HFF-Myc (cell line): ENCODE results near the gene TMEM115.
A peak's percentile ranks its signal among the peaks of the same experiment; 100 is the strongest.

Experiments
- DNase-seq: peaks from one replicate; pipeline ENCODE4 v3.0.0-alpha.2; 2011; ENCODE audit warnings: low read depth; ENCODE audit errors: extremely low read depth
- H3K4me3 ChIP-seq: replicated peaks from 2 replicates; pipeline ENCODE4 v1.5.1; 2011; ENCODE audit warnings: low read depth, mild to moderate bottlenecking, control low read depth, low read length
- CTCF ChIP-seq: IDR thresholded peaks from 2 replicates; pipeline ENCODE4 v1.5.1; 2012; ENCODE audit warnings: mild to moderate bottlenecking, low read depth, low read length, control low read depth; ENCODE audit errors: missing control alignments

The TMEM115 gene

GRCh38 chr3:50388016-50388719 is 28.8 kb upstream of the TMEM115 start:
- no peak for DNase-seq
- peak; percentile 25 for TF ChIP-seq CTCF
- H3K4me3 ChIP-seq: no peak overlapping the region

GRCh38 chr3:50385754-50386153 is 26.4 kb upstream of the TMEM115 start:
- no peak for TF ChIP-seq CTCF
- H3K4me3 ChIP-seq: no peak overlapping the region
- DNase-seq: no peak

DNA sequence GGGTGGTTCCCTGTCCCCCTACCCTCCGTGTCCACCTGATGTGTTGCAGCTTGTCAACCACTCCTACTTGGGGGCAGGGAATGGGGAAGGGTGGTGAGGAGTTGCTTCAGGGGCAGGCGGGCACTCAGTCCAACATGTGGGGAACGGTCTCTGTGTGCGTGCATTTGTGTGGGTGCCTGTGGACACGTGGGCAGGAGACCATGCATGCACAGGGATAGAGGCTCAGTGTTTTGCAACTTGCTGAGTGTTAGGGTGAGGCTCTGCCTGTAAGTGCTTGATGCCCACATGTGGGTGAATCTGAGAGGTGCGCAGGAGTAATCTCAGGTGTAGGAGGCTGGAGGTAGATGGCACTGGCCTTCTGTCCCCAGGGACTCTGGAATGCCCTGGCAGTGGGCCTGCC is 24.4 kb upstream of the TMEM115 start:
- no peak for TF ChIP-seq CTCF
- no peak for DNase-seq
- H3K4me3 ChIP-seq: no peak overlapping the region

- no peak overlapping the region for H3K4me3 ChIP-seq
- no peak for DNase-seq
- no peak for TF ChIP-seq CTCF
These were observed 23.4 kb upstream of the TMEM115 start for GRCh38 chr3:50382722-50383121.

GRCh38 chr3:50381383-50381782 is 22.1 kb upstream of the TMEM115 start:
- no peak for DNase-seq
- no peak overlapping the region for H3K4me3 ChIP-seq
- no peak for TF ChIP-seq CTCF

- H3K4me3 ChIP-seq: no peak overlapping the region
- DNase-seq: no peak
- no peak for TF ChIP-seq CTCF
These were observed 21.2 kb upstream of the TMEM115 start for GRCh38 chr3:50380405-50381085.
